Measurements from ENCODE around the gene CEND1. TPM values are rescaled to one million over a fixed set of nuclear protein-coding genes. Genes with fewer than 3 reads are reported as not detected.

CEND1 gene
- total RNA-seq, 1 donor from 2014 or later, result 7.3 TPM

DNA sequence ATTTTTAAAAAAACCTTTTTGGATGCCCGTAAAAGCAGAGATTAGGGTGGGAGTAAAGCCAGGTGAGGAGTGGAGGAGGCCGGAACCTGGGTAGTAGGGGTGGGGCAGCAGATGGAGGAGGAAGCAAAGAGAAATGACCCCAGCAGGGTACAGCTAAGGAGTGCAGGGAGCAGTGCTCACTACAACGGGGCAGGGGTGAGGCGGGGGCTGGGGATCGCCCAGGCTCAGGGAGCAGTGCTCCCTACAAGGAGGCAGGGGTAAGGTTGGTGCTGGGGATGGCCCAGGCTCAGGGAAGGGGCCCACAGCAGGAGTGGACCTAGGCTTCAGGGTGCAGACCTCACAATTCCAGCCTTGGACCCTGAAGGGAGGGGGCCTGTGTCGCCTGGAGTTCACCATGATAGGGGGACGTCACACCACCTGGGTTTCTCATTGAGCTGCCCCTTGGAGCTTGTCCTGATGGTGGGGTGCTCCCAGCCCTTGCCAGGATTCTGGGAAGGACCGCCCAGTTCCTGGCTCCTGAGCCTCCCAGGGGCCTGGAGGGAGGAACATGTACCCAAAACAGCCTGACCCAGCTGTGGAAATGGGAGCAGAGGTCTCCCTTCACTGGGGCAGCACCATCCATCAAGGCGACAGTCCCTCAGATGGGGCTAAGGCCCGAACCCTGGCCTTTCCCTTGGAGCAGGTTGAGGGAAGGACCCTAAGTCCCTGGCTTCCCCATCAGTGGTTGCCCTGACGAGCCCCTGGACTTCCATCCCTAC lies 26.0 kb upstream of the CEND1 start:
- DNase-seq (ENCODE audit: low spot score in 2 of 2), result no peak
- FAIRE-seq, result no peak

DNA sequence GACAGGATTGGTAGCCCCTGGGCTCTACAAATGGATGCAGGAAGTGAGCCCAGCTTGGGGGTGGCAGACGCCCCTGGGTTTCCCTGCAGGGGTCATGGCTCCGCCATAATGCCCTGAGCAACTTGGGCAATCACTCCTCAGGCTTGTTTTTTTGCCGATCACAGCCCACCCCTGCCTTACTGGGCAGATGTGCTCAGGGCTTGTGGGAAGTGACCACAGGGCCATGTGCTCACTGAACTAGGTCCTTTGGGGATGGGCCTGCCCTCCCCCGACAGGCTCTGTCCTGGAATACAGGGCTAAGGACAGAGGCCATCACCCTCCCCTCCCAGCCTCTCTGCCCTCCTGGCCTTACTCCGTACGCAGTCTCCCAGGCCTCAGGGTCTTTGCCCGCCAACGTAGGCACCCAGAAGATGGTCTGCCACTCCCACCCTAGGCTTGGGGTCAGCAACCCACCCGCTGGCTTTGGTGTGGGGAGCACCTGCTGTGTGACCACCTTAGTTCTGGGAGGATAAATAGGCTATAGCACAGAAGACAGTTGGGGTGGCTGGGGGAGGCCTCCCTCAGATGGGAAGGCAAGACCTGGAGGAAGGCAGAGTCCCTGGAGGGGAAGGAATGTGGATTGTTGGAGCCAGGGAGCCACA lies 23.7 kb upstream of the CEND1 start:
- no peak for FAIRE-seq

GRCh38 chr11:813072-813455 lies 23.2 kb upstream of the CEND1 start:
- DNase-seq (ENCODE audit: low spot score in 2 of 2) (no peak), FAIRE-seq (no peak)

More for the DNA sequence above, 23.7 kb upstream of the CEND1 start:
- DNase-seq (ENCODE audit: low spot score in 2 of 2), result no peak

GRCh38 chr11:812390-812789 lies 22.5 kb upstream of the CEND1 start:
- DNase-seq (ENCODE audit: low spot score in 2 of 2) (no peak), FAIRE-seq (no peak)

GRCh38 chr11:811446-812245 lies 21.8 kb upstream of the CEND1 start:
- FAIRE-seq (no peak), DNase-seq (ENCODE audit: low spot score in 2 of 2) (no peak)

- FAIRE-seq (no peak), DNase-seq (ENCODE audit: low spot score in 2 of 2) (no peak)
These were observed 20.2 kb upstream of the CEND1 start for GRCh38 chr11:810040-810567.

DNA sequence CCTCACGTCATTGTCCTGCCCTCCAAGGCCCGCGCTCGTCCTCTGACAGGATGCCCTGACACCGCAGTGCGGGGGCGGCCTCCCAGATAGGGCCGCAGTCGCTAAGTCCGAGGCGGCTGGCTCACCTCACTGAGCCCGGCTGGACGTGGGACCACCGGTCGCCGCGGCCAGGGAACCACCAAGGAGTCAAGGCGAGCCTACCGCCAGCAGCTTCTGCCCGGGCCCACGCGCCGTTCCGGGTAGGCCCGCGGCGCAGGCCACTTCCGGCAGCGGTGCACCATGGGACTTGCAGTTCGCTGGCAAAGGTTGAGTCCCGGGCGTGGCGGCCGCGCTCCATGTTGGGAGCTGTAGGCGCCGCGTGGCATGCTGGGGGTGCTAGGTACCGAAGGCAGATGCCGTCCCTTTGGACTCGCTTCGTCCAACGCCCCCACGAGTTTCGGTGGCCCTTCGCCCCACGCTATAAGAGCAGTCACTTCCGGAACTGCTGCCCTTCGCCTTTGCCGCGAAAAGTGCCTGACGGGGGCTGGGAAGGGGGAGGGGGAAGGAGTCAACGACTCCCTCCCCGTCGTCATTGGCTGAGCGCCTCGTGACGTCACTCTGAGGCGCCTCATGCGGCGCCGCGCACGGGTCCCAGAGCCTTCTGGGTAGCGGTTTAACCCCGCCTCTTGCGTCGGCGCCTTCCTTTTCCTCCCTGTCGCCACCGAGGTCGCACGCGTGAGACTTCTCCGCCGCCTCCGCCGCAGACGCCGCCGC lies 19.6 kb upstream of the CEND1 start, which contains the start of gene RPLP2:
Gene RPLP2, plus strand, starts transcription at position 681 of the 753 bp plus-strand sequence. CDS start 268 bp downstream, outside the sequence.
- FAIRE-seq (no peak), DNase-seq (ENCODE audit: low spot score in 2 of 2) (peak; percentile 99)

- FAIRE-seq (no peak), DNase-seq (ENCODE audit: low spot score in 2 of 2) (no peak)
These were observed 18.8 kb upstream of the CEND1 start for GRCh38 chr11:808427-809286.

DNA sequence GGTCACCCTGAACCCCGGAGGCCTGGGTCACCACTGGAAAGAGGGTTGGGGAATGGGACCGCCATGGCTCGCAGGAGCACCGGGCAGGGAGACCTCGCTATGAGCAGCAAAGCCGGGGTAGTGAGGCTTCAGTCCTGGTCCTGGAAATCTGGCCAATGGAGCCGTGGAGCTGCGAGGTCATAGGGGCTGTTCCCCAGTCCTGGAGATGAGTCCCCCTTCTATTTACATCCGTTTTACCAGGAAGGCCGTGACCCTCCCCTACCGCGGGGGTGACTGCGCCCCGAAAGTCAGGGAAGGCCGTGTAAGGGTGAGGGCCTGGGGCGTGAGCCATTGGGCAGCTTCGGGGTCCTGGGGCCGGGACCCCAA lies 14.7 kb upstream of the CEND1 start:
- no peak for DNase-seq (ENCODE audit: low spot score in 2 of 2)
- no peak for FAIRE-seq

DNA sequence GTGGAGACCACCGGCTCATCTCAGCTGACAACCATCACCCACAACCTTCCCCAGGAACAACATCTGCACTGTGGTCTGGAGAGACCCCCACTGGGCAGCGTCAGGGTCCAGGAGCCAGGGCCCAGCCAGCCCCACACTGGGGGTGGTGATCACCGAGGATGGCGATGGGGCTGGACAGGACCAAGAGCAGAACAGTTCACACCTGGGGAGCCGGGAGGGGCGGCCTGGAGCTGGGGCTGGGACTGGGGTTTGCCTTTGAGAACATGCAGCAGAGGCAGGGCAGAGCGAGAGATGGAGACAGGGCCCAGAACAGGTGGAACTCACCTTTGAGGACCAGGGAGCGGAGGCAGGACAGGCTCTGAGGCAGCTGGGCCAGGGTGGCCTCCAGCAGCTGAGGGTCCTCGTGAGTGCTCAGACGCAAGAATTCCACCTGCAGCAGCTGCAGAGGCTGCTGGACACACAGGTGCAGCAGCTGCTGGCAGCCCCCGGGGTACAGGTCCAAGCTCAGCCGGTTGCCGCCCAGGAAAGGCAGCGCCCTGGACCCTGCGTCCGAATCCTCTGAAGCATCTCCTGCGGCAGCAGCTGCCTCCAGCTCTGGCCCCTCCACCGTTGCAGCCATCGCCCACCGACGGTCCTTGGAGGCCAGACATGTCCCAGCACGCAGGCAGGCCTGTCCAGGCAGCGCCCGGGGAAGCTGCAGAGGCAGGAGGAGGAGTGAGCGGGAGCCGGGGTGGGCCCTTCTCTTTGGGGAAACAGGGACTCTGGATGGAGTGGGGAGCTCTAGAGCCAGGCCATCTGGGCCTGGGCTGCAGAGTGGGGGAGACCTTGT lies 14.1 kb upstream of the CEND1 start:
- no peak for DNase-seq (ENCODE audit: low spot score in 2 of 2)
- FAIRE-seq, result no peak

GRCh38 chr11:803467-803742 lies 13.5 kb upstream of the CEND1 start:
- no peak for FAIRE-seq

DNA sequence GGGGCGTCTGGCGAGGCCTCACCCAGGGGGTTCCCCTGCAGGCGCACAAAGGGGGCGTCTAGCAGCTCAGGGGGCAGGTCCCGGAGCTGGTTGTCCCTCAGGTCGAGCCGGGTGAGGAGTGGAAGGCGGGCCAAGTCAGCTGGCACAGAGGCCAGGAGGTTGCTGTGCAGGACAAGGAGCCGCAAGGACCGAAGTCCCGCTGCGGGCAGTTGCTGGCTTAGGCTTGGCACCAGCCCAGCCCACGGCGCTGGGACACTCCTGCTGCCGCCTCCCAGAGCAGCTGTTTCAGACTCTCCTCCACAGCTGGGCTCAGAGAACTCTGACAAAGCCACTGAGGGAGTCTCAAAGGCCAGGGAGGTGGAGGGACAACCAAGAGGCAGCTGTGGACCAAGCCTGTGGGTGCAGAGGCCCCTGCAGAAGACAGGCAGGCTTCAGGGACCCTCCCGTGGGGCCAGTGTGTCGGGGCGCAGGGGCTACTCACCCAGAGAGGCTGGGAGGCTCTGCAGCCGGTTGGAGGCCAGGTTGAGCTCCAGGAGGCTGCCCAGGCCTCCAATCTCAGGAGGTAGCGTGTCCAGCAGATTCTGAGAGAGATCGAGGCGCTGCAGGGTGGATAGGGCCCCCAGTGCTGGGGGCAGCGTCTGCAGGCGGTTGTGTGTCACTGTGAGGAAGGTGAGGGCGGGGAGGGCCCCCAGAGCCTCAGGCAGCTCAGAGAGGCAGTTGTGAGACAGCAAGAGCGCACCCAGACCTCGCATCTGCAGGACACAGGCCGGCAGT lies 13.0 kb upstream of the CEND1 start:
- FAIRE-seq, result no peak
- DNase-seq (ENCODE audit: low spot score in 2 of 2), result no peak

More at GRCh38 chr11:803467-803742, 13.5 kb upstream of the CEND1 start:
- DNase-seq (ENCODE audit: low spot score in 2 of 2), result no peak

GRCh38 chr11:802018-802617 lies 12.2 kb upstream of the CEND1 start:
- FAIRE-seq (no peak), DNase-seq (ENCODE audit: low spot score in 2 of 2) (no peak)

GRCh38 chr11:801097-801780 lies 11.3 kb upstream of the CEND1 start:
- DNase-seq (ENCODE audit: low spot score in 2 of 2) (no peak), FAIRE-seq (no peak)

GRCh38 chr11:800473-800872 lies 10.6 kb upstream of the CEND1 start:
- FAIRE-seq, result no peak
- no peak for DNase-seq (ENCODE audit: low spot score in 2 of 2)

- FAIRE-seq (no peak), DNase-seq (ENCODE audit: low spot score in 2 of 2) (no peak)
These were observed 9.9 kb upstream of the CEND1 start for GRCh38 chr11:799641-800316.
